SK-N-SH treated with all-trans-retinoic acid at 6 μM for 48 hours (cell line): ENCODE results near the gene VCAN.

ENCODE experiments used
- CREB5 ChIP-seq: fragments of 250-450 bp; sonication (Bioruptor Pico); IDR thresholded peaks from 2 replicates; pipeline ENCODE4 v1.5.1; 2020; ENCODE audit warnings: low read depth, mild to moderate bottlenecking, moderate library complexity
- RARB ChIP-seq: fragments of 250-450 bp; sonication (Bioruptor Pico); IDR thresholded peaks from 2 replicates; pipeline ENCODE4 v1.8.0; 2021; ENCODE audit warnings: mild to moderate bottlenecking, moderate library complexity
- ZNF70 ChIP-seq: fragments of 450-650 bp; formaldehyde crosslinking; IDR thresholded peaks from 2 replicates; pipeline ENCODE4 v1.5.0; 2020; ENCODE audit warnings: mild to moderate bottlenecking, moderate library complexity

DNA sequence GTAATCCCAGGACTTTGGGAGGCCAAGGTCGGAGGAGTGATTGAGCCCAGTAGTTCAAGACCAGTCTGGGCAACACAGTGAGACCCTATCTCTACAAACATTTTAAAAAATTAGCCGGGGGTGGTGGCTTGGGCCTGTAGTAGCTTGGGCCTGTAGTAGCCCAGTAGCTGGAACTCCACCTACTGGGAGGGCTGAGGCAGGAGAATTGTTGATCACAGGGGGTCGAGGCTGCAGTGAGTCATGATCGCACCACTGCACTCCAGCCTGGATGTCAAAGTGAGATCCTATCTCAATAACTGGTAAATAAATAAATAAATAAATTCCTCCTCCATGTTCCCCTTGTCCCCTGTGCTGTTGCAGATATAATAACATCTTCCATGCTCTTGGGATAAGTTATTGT, 14.3 kb downstream of the VCAN start:
- TF ChIP-seq RARB (no peak), ZNF70 (CRISPR knock-in tag) (no peak), CREB5 (CRISPR knock-in tag) (no peak)
